ENCODE data around the gene PARD3B.

PARD3B gene

DNA sequence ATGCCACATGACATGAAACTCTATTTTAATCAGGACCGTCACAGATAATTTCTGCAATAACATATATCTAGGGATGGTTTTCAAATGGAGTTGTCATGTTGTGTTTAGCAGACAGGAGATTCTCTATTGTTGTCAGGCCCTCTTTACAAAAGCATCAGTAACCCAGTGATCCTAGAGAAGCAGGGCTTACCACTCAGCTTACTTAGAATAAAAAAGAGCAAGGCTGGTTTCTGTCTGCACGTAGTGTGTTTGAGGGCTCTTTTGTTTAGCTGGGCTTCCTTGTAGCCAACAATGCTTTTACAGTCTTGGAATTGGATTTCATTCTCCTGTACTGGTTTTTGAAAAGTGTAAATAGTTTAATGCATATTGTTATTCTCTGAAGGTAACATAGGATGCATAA, 926.5 kb downstream of the PARD3B start:
- H3K27ac ChIP-seq: no peak overlapping the region
- TF ChIP-seq, protein P1, sequence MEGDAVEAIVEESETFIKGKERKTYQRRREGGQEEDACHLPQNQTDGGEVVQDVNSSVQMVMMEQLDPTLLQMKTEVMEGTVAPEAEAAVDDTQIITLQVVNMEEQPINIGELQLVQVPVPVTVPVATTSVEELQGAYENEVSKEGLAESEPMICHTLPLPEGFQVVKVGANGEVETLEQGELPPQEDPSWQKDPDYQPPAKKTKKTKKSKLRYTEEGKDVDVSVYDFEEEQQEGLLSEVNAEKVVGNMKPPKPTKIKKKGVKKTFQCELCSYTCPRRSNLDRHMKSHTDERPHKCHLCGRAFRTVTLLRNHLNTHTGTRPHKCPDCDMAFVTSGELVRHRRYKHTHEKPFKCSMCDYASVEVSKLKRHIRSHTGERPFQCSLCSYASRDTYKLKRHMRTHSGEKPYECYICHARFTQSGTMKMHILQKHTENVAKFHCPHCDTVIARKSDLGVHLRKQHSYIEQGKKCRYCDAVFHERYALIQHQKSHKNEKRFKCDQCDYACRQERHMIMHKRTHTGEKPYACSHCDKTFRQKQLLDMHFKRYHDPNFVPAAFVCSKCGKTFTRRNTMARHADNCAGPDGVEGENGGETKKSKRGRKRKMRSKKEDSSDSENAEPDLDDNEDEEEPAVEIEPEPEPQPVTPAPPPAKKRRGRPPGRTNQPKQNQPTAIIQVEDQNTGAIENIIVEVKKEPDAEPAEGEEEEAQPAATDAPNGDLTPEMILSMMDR (conservative IDR thresholded peaks at IDR 0.05; ENCODE audit: low read depth): no peak
- no peak for DNase-seq (ENCODE audit: low spot score)
- POLR2A ChIA-PET (ENCODE audit: low non-redundant PET): no interaction called here
- CTCF ChIA-PET: no interaction called here

DNA sequence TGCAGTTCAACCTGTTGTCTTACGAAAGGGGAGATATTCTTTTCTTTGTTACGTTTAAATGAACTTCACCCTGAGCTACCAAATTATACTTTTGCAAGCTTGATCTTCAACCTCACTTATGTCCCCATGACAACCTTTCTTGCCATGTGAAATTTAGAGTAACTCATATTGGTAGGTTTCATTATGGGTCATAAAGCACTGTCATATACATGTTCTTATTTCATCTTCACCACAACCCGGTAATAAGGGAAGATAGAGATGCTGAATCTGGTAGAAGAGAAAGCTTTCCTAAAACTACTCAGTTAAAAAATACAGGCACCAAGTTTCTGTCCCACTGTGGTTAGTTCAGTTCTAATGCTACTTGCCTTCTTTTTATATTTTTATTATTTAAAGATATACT, 928.5 kb downstream of the PARD3B start:
- ChIA-PET POLR2A (ENCODE audit: low non-redundant PET) (no interaction called here), CTCF (interaction anchor here (0.6 kb wide), 2 partner anchors 35 to 74 kb away, joined by 3 read pairs; no protein-coding TSS in a partner anchor)
- DNase-seq (ENCODE audit: low spot score): no peak
- TF ChIP-seq, protein P1 (conservative IDR thresholded peaks at IDR 0.05; ENCODE audit: low read depth): no peak
- H3K27ac ChIP-seq: no peak overlapping the region

DNA sequence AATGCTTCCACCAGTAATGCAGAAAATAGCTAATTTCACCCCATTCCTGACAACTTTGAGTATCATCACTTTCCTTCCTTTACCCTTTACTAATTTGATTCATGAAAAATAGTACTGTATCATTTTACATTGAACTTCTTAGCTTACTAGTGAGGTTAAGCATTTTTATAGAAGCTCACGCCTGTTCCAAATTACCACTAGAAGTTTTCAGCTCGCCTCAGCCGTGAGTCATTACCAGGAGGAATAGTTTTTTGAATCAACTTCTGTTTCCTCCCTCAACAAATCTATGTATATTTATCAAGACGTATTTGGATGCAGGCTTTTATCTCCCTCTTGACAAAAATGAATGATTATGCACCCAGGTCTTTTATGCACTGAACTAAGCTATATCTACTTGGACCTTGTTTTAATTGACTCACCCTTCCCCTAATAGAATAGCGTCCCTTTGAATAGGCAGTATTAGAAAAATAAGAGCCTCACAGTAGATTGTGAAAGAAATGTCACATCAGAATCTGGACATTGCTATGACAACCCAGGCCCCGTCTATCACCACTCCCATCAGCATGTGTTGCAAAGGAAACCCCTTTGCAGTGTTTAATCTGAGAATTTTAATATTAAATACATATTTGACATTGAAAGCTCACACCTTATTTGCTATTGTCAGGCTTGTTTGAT, 929.6 kb downstream of the PARD3B start:
- DNase-seq (ENCODE audit: low spot score): no peak
- TF ChIP-seq, protein P1 (conservative IDR thresholded peaks at IDR 0.05; ENCODE audit: low read depth): no peak
- H3K27ac ChIP-seq: no peak overlapping the region
- CTCF ChIA-PET: no interaction called here
- POLR2A ChIA-PET (ENCODE audit: low non-redundant PET): no interaction called here

- ChIA-PET CTCF (no interaction called here), POLR2A (ENCODE audit: low non-redundant PET) (no interaction called here)
- no peak overlapping the region for H3K27ac ChIP-seq
- TF ChIP-seq, protein P1 (conservative IDR thresholded peaks at IDR 0.05; ENCODE audit: low read depth): no peak
- DNase-seq (ENCODE audit: low spot score): no peak
Measured at GRCh38 chr2:205475416-205475768, 930.1 kb downstream of the PARD3B start.

- ChIA-PET CTCF (no interaction called here), POLR2A (ENCODE audit: low non-redundant PET) (no interaction called here)
- H3K27ac ChIP-seq: no peak overlapping the region
- TF ChIP-seq, protein P1 (conservative IDR thresholded peaks at IDR 0.05; ENCODE audit: low read depth): no peak
- no peak for DNase-seq (ENCODE audit: low spot score)
Measured at GRCh38 chr2:205477016-205477705, 931.9 kb downstream of the PARD3B start.

DNA sequence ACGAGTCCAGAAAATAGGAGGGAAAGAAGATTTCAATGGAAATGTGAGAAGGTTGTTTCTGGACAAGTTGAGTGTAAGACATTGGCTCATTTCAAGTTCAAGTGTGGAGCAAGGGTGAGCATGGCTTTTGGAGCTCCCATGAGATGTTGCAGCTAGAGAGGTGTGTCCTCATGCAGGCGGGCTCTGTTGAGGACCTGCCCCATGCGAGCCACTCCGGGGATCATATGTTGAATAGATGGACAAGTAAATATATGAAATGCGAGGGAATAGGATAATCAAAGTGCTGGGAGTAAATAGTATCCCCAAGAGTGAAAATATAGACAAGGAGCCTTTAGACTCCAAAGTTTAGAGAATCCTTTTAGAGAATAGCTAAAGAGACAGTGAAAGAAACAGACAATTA, 936.6 kb downstream of the PARD3B start:
- TF ChIP-seq, protein P1 (conservative IDR thresholded peaks at IDR 0.05; ENCODE audit: low read depth): no peak
- H3K27ac ChIP-seq: no peak overlapping the region
- no peak for DNase-seq (ENCODE audit: low spot score)
- ChIA-PET CTCF (no interaction called here), POLR2A (ENCODE audit: low non-redundant PET) (no interaction called here)

All from RWPE1 (cell line).